Daoy (cell line): ENCODE results near the gene DIAPH2. TPM values are rescaled to one million over a fixed set of nuclear protein-coding genes. Genes with fewer than 3 reads are reported as not detected.

Experiments
- total RNA-seq: library from RNA; depleted of rRNA; stranded (reverse); fragments of >200 nt; shearing (Covaris generic); gene quantifications from 2 replicates; pipeline ENCODE4 v1.2.3, GENCODE V29; 2014; rRNA removed

DIAPH2 gene
- total RNA-seq, 1 experiment from 2014 or later: 8.0 TPM

Other genes starting within 250 kb of the DIAPH2 start
- 0.34 TPM in 1 of 2 replicates, not detected in the other for gene RPA4, start 199.1 kb downstream of the DIAPH2 start, total RNA-seq